Naive thymus-derived CD4-positive, alpha-beta T cell (primary cell): Measurements from ENCODE around the gene HDHD5. TPM values are rescaled to one million over a fixed set of nuclear protein-coding genes. Genes with fewer than 3 reads are reported as not detected.

ENCODE experiments used
- ATAC-seq: fragments of 150-1000 bp; cut with Tn5 transposase; 2 replicates; pipeline ENCODE4 v1.10.0; 2021; ENCODE audit warnings: mild to moderate bottlenecking, moderate library complexity
- CTCF ChIA-PET: fragments of 350-600 bp; sonication (Branson Sonifier 250); formaldehyde crosslinking; loops from one replicate; lab custom pipeline; 2021; ENCODE audit warnings: antibody characterized with exemption; lab: Charles Lee
- POLR2A ChIA-PET: fragments of 350-600 bp; sonication (Branson Sonifier 250); formaldehyde crosslinking; loops from one replicate; lab custom pipeline; 2021; ENCODE audit warnings: antibody characterized with exemption, inconsistent platforms; lab: Charles Lee
- DNase-seq, 9 donors: peaks; one replicate each; pipeline versions ENCODE4 v3.0.0 to v3.0.0-alpha.2; 2020 to 2022; ENCODE audit warnings: mixed read lengths in 1 of 9
- H3K27ac ChIP-seq: one replicate; pipeline ENCODE4 v1.7.0; 2013; ENCODE audit warnings: mild to moderate bottlenecking, low read depth, low read length, moderate library complexity
- H3K27me3 ChIP-seq, 2 donors: one replicate each; pipeline ENCODE4 v1.7.0; 2013; ENCODE audit warnings: low read length in 2 of 2, mild to moderate bottlenecking in 2 of 2, moderate library complexity in 2 of 2; ENCODE audit not compliant: control insufficient read depth in 2 of 2, insufficient read depth in 2 of 2
- H3K36me3 ChIP-seq, 3 experiments: 1 replicate in 2 of 3; 2 replicates in 1 of 3; pipeline ENCODE4 v1.7.0; 2013; ENCODE audit warnings: low read length in 3 of 3, mild to moderate bottlenecking in 3 of 3, moderate library complexity in 1 of 3; ENCODE audit not compliant: insufficient read depth in 3 of 3, control insufficient read depth in 2 of 3
- H3K4me1 ChIP-seq, 2 donors: one replicate each; pipeline ENCODE4 v1.7.0; 2013; ENCODE audit warnings: low read length in 2 of 2, mild to moderate bottlenecking in 2 of 2, moderate library complexity in 1 of 2; ENCODE audit not compliant: control insufficient read depth in 2 of 2, insufficient read depth in 2 of 2
- H3K4me3 ChIP-seq: 2 replicates; pipeline ENCODE4 v1.7.0; 2013; ENCODE audit warnings: mild to moderate bottlenecking, low read length
- H3K9me3 ChIP-seq, 3 experiments: 1 replicate in 2 of 3; 2 replicates in 1 of 3; pipeline ENCODE4 v1.7.0; 2013; ENCODE audit warnings: low read length in 3 of 3; ENCODE audit not compliant: control insufficient read depth in 2 of 3
- H3K27ac Mint-ChIP-seq, 9 donors: one replicate each; pipeline ENCODE4 v1.8.0; 2020 to 2022; ENCODE audit warnings: mixed read lengths in 9 of 9, mild to moderate bottlenecking in 8 of 9, moderate library complexity in 5 of 9, inconsistent platforms in 2 of 9
- H3K27me3 Mint-ChIP-seq, 5 donors: one replicate each; pipeline ENCODE4 v1.8.0; 2021 to 2022; ENCODE audit warnings: mixed read lengths in 5 of 5, mild to moderate bottlenecking in 1 of 5
- H3K36me3 Mint-ChIP-seq, 5 donors: one replicate each; pipeline ENCODE4 v1.8.0; 2020 to 2022; ENCODE audit warnings: mixed read lengths in 5 of 5, mild to moderate bottlenecking in 3 of 5, inconsistent platforms in 1 of 5
- H3K4me1 Mint-ChIP-seq, 7 donors: one replicate each; pipeline ENCODE4 v1.8.0; 2020 to 2022; ENCODE audit warnings: mixed read lengths in 7 of 7, mild to moderate bottlenecking in 3 of 7, inconsistent platforms in 1 of 7
- H3K4me3 Mint-ChIP-seq, 10 donors: one replicate each; pipeline ENCODE4 v1.8.0; 2020 to 2022; ENCODE audit warnings: mild to moderate bottlenecking in 10 of 10, mixed read lengths in 10 of 10, moderate library complexity in 6 of 10, inconsistent platforms in 2 of 10
- H3K9me3 Mint-ChIP-seq, 11 donors: one replicate each; pipeline ENCODE4 v1.8.0; 2020 to 2022; ENCODE audit warnings: mixed read lengths in 11 of 11, mild to moderate bottlenecking in 4 of 11, inconsistent platforms in 1 of 11, moderate library complexity in 1 of 11
- intact Hi-C, 2 donors: fragments of 100-400 bp; cut with micrococcal nuclease; formaldehyde crosslinking; loops; one replicate each; pipeline ENCODE4 v1.15.1; 2023
- polyA plus RNA-seq, 2 donors: library from polyadenylated mRNA; unstranded; fragments of 300-500 nt; fragmentation: Illumina TruSeq; gene quantifications; one replicate each; pipeline ENCODE4 v1.2.3, GENCODE V29; 2021
- total RNA-seq, 6 experiments: library from RNA in 5 of 6; stranded (reverse) in 5 of 6; gene quantifications; 1 replicate in 5 of 6; 2 replicates in 1 of 6; pipeline ENCODE4 v1.2.3 and lab custom pipeline; 2021 to 2026

The HDHD5 gene
- total and polyA plus RNA-seq, 7 experiments from 2014 or later: 18.8 to 78.7 (median 28.0) TPM

DNA sequence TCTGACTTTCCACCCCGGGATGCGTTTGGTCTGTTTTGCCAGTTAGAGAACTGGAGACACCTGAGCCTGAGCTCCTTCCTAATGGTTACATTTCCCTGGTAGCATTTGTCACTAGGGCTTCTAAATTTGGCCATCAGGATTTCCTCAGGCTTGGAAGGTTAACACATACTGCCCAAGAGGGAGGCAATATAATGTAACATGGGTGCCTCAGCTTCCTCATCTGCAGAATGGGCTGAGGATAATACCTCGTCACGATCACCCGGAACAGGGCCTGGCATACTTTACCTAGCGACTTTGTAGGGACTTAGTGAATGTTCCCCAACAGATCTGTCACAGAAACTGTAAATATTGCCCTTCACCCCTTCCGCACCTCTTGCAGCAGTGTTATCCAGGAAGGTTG lies 63.0 kb downstream of the HDHD5 start:
- peak overlapping the region in 8 of 9 donors; percentile 23 to 94 (median 75) for H3K27ac Mint-ChIP-seq
- ChIA-PET POLR2A (interaction anchor here (0.8 to 4.9 kb wide), 4 partner anchors 8 to 69 kb away, joined by 3 to 63 read pairs (median 3); no protein-coding TSS in a partner anchor), CTCF (interaction anchor here (2.7 kb wide), 1 partner anchor 11 kb away, joined by 8 read pairs; no protein-coding TSS in a partner anchor)
- H3K27ac ChIP-seq: peak overlapping the region; percentile 16
- no peaks in the 10 kb centered on the region for H3K27me3 ChIP-seq
- peaks cover 34 to 82% of the 10 kb centered on the region in 2 donors for H3K4me1 ChIP-seq
- no peaks in the 10 kb centered on the region for H3K9me3 ChIP-seq
- ATAC-seq (no peak), DNase-seq (no peak)
- intact Hi-C loops: no loop called here
- H3K27me3 Mint-ChIP-seq: no peaks in the 10 kb centered on the region
- H3K4me3 Mint-ChIP-seq: peak overlapping the region in 5 of 10 donors; percentile 30 to 87 (median 38)
- H3K4me3 ChIP-seq: no peak overlapping the region
- peaks cover 77 to 100% (median 93%) of the 10 kb centered on the region in 7 donors for H3K4me1 Mint-ChIP-seq
- H3K36me3 Mint-ChIP-seq: peaks cover 4 to 50% (median 35%) of the 10 kb centered on the region in 5 donors
- H3K36me3 ChIP-seq: peaks cover 10 to 36% (median 15%) of the 10 kb centered on the region in 3 experiments
- H3K9me3 Mint-ChIP-seq: no peaks in the 10 kb centered on the region

DNA sequence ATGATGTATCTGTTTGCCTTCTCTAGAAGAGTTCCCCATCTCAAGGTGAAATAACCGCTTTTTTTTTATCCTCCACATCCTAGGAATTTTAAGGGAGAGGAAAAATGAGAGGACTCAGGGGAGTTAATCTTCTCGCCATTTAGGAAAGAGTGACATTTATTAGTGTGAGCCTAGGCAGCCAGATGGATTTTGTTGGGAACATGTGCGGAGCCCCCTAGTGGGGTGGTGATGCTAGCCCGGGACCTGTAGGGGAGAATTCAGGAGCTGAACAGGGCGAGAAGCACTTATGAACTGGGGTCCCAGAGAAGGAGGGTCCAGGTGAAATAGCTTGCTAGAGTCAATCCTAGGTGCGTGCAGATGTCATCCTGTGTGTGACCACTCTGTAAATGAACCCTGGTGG lies 63.5 kb downstream of the HDHD5 start:
- ATAC-seq: no peak
- ChIA-PET CTCF (interaction anchor here (0.6 to 2.7 kb wide), 2 partner anchors 12 to 167 kb away, joined by 4 to 8 read pairs; no protein-coding TSS in a partner anchor), POLR2A (interaction anchor here (0.8 to 4.9 kb wide), 5 partner anchors 8 to 77 kb away, joined by 3 to 63 read pairs (median 3); no protein-coding TSS in a partner anchor)
- Mint-ChIP-seq H3K27ac (peak overlapping the region in 8 of 9 donors; percentile 23 to 94 (median 75)), H3K27me3 (no peaks in the 10 kb centered on the region), H3K9me3 (no peaks in the 10 kb centered on the region), H3K4me1 (peaks cover 77 to 100% (median 93%) of the 10 kb centered on the region in 7 donors), H3K4me3 (peak overlapping the region in 6 of 10 donors; percentile 18 to 87 (median 42)), H3K36me3 (peaks cover 0 to 49% (median 34%) of the 10 kb centered on the region in 5 donors)
- peak overlapping the region; percentile 16 for H3K27ac ChIP-seq
- peaks cover 8 to 31% (median 12%) of the 10 kb centered on the region in 3 experiments for H3K36me3 ChIP-seq
- no peak overlapping the region for H3K4me3 ChIP-seq
- no peaks in the 10 kb centered on the region for H3K27me3 ChIP-seq
- H3K4me1 ChIP-seq: peaks cover 40 to 82% of the 10 kb centered on the region in 2 donors
- DNase-seq: no peak
- H3K9me3 ChIP-seq: no peaks in the 10 kb centered on the region
- intact Hi-C loops: no loop called here

DNA sequence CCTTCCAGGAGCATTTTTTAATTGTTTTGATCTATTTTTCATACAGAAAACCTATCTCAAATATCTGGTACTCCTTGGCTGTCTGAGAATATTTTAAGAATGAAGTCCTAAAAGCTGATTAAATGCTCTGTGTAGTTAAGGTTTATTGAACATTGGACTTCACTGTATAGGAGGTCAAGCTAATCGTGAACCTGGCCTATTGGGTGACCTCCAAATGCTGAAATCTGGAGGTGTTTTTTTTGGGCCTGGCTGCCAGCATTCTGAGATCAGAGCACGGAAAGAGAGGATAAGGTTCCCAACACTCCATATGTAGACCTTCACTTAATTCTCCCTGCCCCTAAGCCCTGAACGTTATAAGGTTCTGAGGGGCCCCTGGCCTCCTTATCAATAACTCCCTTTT lies 66.0 kb downstream of the HDHD5 start:
- H3K36me3 ChIP-seq: peaks cover 0 to 16% (median 4%) of the 10 kb centered on the region in 3 experiments
- peak overlapping the region in 9 of 10 donors; percentile 53 to 87 (median 72) for H3K4me3 Mint-ChIP-seq
- H3K4me1 ChIP-seq: peaks cover 35 to 78% of the 10 kb centered on the region in 2 donors
- H3K36me3 Mint-ChIP-seq: peaks cover 0 to 37% (median 16%) of the 10 kb centered on the region in 5 donors
- no peaks in the 10 kb centered on the region for H3K9me3 Mint-ChIP-seq
- H3K9me3 ChIP-seq: no peaks in the 10 kb centered on the region
- POLR2A ChIA-PET: no interaction called here
- H3K27me3 ChIP-seq: no peaks in the 10 kb centered on the region
- H3K4me1 Mint-ChIP-seq: peaks cover 69 to 98% (median 85%) of the 10 kb centered on the region in 7 donors
- intact Hi-C loops: no loop called here
- ATAC-seq: no peak
- H3K27me3 Mint-ChIP-seq: no peaks in the 10 kb centered on the region
- no peak overlapping the region for H3K27ac ChIP-seq
- no peak overlapping the region for H3K4me3 ChIP-seq
- H3K27ac Mint-ChIP-seq: peak overlapping the region in 8 of 9 donors; percentile 45 to 94 (median 74)
- CTCF ChIA-PET: no interaction called here
- no peak for DNase-seq

DNA sequence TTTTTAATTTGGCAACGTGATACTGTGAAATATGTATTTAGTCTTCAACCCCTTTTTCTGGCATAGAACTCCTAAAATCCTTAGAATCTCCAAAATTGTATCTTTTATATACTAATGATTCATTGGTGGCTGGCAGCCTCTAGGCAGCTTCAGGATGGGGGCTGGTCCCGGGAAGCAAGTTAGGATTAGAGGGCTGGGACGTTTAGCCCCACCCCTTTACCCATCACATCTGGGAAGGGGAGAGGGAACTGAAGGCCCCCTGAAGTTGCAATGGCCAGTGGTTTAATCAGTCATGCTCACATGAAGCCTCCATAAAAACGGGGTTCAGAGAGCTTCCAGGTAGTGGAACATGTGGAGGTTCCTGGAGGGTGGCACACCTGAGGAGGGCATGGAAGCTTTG lies 67.2 kb downstream of the HDHD5 start:
- peaks cover 37 to 72% of the 10 kb centered on the region in 2 donors for H3K4me1 ChIP-seq
- Mint-ChIP-seq H3K36me3 (peaks cover 0 to 33% (median 13%) of the 10 kb centered on the region in 5 donors), H3K4me1 (peaks cover 60 to 93% (median 83%) of the 10 kb centered on the region in 7 donors), H3K27me3 (no peaks in the 10 kb centered on the region), H3K4me3 (peak overlapping the region in 9 of 10 donors; percentile 21 to 87 (median 68)), H3K27ac (peak overlapping the region in 8 of 9 donors; percentile 45 to 94 (median 62)), H3K9me3 (no peaks in the 10 kb centered on the region)
- DNase-seq: peak in 1 of 9 donors; percentile 2
- intact Hi-C loops: no loop called here
- no peaks in the 10 kb centered on the region for H3K9me3 ChIP-seq
- H3K27me3 ChIP-seq: no peaks in the 10 kb centered on the region
- H3K36me3 ChIP-seq: peaks cover 0 to 7% (median 0%) of the 10 kb centered on the region in 3 experiments
- ChIA-PET CTCF (no interaction called here), POLR2A (interaction anchor here (0.5 kb wide), 1 partner anchor 34 kb away, joined by 3 read pairs; no protein-coding TSS in a partner anchor)
- H3K4me3 ChIP-seq: no peak overlapping the region
- no peak overlapping the region for H3K27ac ChIP-seq
- no peak for ATAC-seq

DNA sequence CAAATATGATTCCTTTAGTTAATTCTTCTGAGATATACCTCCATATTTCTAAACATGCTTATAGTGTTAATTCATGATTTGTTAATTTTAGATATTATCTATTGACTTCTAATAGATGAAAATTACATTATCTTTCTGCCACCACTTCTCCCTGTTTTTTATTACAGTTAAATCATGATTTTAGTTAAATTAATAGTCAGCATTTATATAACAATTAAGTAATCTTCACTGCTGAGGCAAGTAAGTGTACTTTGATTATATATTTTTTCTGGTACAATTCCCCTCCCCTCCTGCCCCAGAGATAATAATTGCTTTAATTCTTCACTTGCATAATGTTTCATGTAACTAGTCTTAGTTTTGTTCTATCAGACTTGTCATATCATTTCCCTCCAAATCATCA lies 68.5 kb downstream of the HDHD5 start:
- H3K4me3 Mint-ChIP-seq: peak overlapping the region; percentile 35 to 99 (median 76)
- H3K4me1 Mint-ChIP-seq: peaks cover 59 to 91% (median 82%) of the 10 kb centered on the region in 7 donors
- Histone ChIP-seq H3K4me1 (peaks cover 49 to 61% of the 10 kb centered on the region in 2 donors), H3K27ac (no peak overlapping the region), H3K4me3 (no peak overlapping the region), H3K36me3 (peaks cover 0 to 9% (median 0%) of the 10 kb centered on the region in 3 experiments), H3K27me3 (no peaks in the 10 kb centered on the region), H3K9me3 (no peaks in the 10 kb centered on the region)
- ATAC-seq (no peak), DNase-seq (no peak)
- H3K9me3 Mint-ChIP-seq: no peaks in the 10 kb centered on the region
- CTCF ChIA-PET: no interaction called here
- H3K27me3 Mint-ChIP-seq: no peaks in the 10 kb centered on the region
- peaks cover 0 to 36% (median 13%) of the 10 kb centered on the region in 5 donors for H3K36me3 Mint-ChIP-seq
- intact Hi-C loops: no loop called here
- POLR2A ChIA-PET: interaction anchor here (5.5 kb wide), 1 partner anchor 22 kb away, joined by 114 read pairs; no protein-coding TSS in a partner anchor
- H3K27ac Mint-ChIP-seq: peak overlapping the region in 8 of 9 donors; percentile 34 to 91 (median 75)
